AG09309 (cell line): Measurements from ENCODE around the gene MIEF1.

Source experiments
- DNase-seq: peaks from one replicate; pipeline ENCODE4 v3.0.0-alpha.2; 2010; ENCODE audit warnings: low read depth
- H3K4me3 ChIP-seq: 2 replicates; pipeline ENCODE4 v1.5.1; 2011; ENCODE audit warnings: mild to moderate bottlenecking, low read depth, low read length, moderate library complexity; ENCODE audit not compliant: control insufficient read depth
- TF ChIP-seq, protein P1 (sequence below): IDR thresholded peaks from 2 replicates; pipeline ENCODE4 v1.5.1; 2011; ENCODE audit warnings: mild to moderate bottlenecking, low read depth, low read length, inconsistent platforms; ENCODE audit not compliant: insufficient read depth, control insufficient read depth; ENCODE audit errors: missing control alignments

Gene MIEF1

DNA sequence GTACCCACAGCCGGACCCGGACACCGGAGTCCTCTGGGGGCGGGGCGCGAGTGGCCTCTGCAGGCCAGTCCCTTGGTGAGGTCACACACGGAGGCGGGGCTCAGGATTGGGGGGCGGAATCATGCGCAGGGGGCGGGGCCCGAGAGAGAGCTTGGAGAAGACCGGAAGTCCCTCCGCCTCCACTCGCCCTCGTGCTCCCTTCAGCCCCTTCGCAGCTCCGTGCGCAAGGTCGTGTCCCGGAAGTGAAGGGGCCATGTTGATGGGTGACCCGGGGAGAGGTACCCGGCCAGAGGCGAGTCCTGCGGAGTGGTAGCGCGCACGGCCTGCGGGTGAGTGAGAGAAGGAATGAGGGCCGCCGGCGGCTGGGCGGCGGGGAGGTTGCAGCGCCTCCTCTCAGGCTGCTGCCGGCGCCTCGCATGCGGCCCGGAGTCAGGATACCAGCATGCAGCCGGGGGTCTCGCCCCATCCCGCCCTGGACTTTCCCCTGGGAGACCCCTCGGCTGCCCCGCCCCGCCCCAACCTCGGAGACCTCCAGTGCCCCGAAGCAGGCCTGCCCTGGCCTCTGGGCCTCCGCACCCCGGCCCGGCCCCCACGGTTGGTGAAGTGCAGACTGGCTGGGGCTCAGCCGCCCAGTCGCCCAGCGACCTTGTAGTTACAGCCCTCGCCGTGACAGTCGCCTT lies at the start of gene MIEF1:
Gene MIEF1, plus strand, starts transcription at position 182 of the 680 bp plus-strand sequence. CDS start 9,005 bp downstream, outside the sequence.
- peak within 1 kb of the TSS; percentile 71 for H3K4me3 ChIP-seq
- DNase-seq, result peak; percentile 67
- TF ChIP-seq, protein P1, sequence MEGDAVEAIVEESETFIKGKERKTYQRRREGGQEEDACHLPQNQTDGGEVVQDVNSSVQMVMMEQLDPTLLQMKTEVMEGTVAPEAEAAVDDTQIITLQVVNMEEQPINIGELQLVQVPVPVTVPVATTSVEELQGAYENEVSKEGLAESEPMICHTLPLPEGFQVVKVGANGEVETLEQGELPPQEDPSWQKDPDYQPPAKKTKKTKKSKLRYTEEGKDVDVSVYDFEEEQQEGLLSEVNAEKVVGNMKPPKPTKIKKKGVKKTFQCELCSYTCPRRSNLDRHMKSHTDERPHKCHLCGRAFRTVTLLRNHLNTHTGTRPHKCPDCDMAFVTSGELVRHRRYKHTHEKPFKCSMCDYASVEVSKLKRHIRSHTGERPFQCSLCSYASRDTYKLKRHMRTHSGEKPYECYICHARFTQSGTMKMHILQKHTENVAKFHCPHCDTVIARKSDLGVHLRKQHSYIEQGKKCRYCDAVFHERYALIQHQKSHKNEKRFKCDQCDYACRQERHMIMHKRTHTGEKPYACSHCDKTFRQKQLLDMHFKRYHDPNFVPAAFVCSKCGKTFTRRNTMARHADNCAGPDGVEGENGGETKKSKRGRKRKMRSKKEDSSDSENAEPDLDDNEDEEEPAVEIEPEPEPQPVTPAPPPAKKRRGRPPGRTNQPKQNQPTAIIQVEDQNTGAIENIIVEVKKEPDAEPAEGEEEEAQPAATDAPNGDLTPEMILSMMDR, result no peak

DNA sequence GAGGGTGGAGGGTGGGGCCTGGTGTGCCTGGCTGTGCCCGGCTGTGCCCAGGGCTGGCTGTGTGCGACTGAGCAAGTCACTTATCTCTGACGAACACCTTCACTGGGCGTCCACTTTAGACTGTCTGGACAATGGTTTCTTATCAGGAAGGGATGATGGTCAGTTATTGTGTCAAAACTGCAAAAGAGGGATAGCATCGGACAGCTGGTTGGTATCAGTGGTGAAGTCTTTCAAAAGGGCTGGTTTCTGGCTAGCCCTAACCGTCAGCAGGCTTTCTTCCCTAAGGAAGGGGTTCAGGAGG lies 49.4 kb upstream of the MIEF1 start:
- no peak overlapping the region for H3K4me3 ChIP-seq
- TF ChIP-seq, protein P1, result no peak
- no peak for DNase-seq

DNA sequence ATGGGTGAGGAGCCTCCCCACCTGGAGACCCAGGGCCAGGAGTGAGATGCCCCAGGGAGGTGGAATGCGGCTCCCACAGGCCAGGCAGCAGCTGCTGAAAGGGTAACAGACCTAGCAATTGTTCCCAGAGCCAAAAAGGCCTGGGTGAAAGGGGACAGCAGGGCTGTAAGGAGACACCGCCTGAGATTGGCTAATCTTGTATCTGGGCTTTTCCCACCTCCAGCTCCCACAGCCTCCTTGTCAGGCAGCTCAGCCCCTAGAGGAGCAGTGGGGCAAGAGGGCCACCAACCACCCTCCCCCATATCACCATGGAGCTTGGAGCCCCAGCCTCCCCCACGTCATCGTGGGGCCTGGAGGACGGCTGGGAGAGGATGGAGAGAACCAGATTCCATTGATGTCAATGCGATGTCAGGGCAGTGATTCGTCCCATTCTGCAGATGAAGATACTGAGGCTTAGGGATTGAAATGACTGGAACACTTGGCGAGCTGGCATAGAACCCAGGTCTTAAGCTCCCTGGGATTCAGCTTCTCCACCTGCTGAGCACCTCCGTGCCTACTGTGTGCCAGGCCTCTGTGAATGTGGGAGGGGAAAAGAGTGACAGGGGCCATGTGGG lies 48.2 kb upstream of the MIEF1 start:
- H3K4me3 ChIP-seq, result no peak overlapping the region
- TF ChIP-seq, protein P1, result no peak
- no peak for DNase-seq

DNA sequence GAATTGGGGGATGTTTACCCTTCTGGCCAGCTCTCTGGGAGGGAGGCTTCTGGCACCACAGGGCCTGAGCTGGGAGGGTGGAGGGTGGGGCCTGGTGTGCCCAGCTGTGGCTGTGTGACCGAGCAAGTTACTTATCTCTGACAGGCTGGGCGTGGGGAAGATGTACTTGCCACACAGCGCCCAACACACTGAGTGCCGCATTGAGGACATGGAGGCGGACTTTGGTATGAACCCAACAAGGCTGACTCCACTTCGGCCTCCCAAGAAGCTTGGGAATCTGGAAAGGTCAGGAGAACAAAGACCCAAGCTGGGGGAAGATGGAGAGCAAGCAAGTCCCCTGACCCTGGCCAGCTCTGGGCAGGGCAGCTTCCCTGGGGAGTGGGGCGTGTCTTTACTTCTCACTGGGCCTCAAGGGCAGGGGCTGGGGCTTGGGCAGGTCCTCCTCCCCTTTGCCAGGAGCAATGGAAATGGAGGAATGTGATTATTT lies 47.7 kb upstream of the MIEF1 start:
- TF ChIP-seq, protein P1, result no peak
- H3K4me3 ChIP-seq, result no peak overlapping the region
- DNase-seq, result no peak

DNA sequence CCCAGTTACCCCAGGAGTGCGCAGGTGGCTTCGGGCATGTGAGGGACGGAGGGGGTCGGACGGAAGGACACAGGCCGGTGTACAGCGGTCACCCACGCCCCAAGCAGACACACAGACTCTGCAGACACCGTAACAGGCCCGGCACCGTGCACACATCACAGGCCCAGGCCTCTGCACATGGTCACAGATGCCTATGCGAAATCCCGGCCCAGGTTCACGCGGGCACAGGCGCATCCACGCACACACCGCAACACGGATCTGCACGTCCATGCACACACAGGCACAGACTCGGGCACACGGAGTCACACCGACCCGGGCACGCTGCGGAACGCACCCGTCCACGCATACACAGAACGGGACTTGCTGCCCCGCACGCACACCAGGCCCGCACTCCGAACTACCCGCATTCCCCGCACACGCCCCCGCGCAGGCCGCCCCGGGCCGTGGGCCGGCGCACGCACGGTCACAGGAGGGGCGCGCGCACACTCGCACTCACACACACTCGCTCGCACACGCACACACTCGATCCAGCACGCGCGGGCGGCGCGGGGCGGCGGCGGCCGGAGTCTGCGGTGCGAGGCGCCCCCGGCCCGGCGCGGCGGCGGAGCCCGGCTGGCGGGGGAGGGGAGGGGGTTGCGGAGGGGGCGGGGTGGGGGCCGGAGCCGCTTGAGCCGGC lies 45.4 kb upstream of the MIEF1 start, which contains the start of gene MGAT3:
Gene MGAT3, plus strand, starts transcription at position 491 of the 676 bp plus-strand sequence. CDS start 30,336 bp downstream, outside the sequence.
- TF ChIP-seq, protein P1, result no peak
- DNase-seq, result no peak
- no peak within 1 kb of the TSS for H3K4me3 ChIP-seq

DNA sequence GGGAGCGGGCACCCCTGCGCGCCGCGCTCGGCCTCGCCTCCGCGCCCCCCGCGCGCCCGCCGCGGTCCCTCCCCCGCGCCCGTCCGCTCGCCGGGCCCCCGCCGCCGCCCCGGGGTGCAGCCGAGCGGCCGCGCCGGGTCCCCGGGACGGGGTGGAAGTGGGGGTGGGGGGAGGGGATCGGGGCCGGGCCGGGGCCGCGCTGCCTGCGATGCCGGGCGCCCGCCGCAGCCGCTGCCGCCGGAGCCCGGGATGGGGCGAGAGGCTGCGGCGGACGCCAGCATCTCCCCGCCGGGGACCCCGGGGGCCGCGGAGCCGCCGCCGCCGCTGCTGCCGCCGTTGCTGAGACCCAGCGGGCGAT lies 44.9 kb upstream of the MIEF1 start:
- DNase-seq, result no peak
- H3K4me3 ChIP-seq, result no peak overlapping the region
- TF ChIP-seq, protein P1, result no peak
